NT2/D1 (cell line): Measurements from ENCODE around the gene LCE1C.

Source experiments
- SUZ12 ChIP-seq: IDR thresholded peaks from 2 replicates; pipeline ENCODE4 v1.6.1; 2011; ENCODE audit not compliant: insufficient read length, insufficient read depth; ENCODE audit errors: extremely low read depth
- YY1 ChIP-seq: IDR thresholded peaks from 2 replicates; pipeline ENCODE4 v1.6.1; 2011; ENCODE audit not compliant: insufficient read length, insufficient read depth
- ZNF274 ChIP-seq: IDR thresholded peaks from 2 replicates; pipeline ENCODE4 v1.6.1; 2011; ENCODE audit warnings: mild to moderate bottlenecking, low read depth, low read length

DNA sequence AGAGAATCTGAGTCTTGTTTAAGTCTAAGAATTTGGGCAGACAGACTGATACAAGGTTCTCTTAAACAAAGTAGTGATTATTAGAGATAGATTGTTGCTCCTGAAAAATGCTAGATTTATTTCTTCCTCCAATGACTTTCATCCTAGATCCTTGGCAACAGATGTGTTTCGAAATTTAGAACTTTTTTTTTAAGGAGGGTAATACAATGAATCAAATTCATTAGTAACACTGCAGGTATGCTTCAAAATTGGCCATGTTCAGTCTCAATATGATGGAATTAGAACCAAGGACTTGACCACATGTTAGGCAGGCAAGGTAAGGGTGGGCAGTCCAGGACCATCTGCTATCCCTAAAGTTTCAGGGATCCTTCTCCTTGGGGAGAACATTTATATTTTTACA lies 36.0 kb downstream of the LCE1C start:
- TF ChIP-seq SUZ12, result no peak
- TF ChIP-seq ZNF274, result no peak
- TF ChIP-seq YY1, result no peak
